ENCODE results near the gene MRPS18C. TPM values are rescaled to one million over a fixed set of nuclear protein-coding genes. Genes with fewer than 3 reads are reported as not detected.
"Not testable (repeated sequence)": the region's sequence is repeated elsewhere in the genome, so short reads cannot be mapped to it uniquely, and the experiment has no call there.

The MRPS18C gene
- total RNA-seq, 2 experiments from 2014 or later = 15.7 to 18.0 TPM

DNA sequence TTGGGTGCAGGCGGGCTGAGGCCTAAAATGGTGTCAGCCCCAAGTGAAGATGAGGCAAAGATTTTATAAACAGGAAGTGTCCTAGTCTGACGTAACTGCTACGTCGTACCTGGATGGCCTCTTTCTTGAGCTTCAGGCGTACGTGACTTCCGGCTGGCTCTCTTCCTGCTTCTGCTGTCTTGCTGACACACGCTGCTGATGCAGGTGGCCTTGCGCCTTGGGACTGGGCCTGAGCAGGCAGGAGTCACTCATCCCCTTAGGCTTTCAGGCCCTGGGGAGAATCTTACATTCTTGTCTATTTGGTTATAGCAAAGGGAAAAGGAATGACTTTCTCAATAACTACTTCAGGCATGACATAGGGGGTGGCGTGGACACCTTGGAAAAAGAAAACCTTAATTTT is 49.1 kb downstream of the MRPS18C start:
- Histone ChIP-seq H3K36me3 (ENCODE audit: insufficient read depth, low read length) (no peaks in the 10 kb centered on the region), H3K27me3 (ENCODE audit: control insufficient read depth in 1 of 2, insufficient read depth in 2 of 2, low read length in 2 of 2) (no peaks in the 10 kb centered on the region), H3K4me3 (ENCODE audit: low read length) (no peak overlapping the region), H3K9me3 (ENCODE audit: control insufficient read depth in 1 of 2, insufficient read depth in 1 of 2, low read length in 2 of 2) (no peaks in the 10 kb centered on the region), H3K4me1 (ENCODE audit: insufficient read depth, low read length) (peaks cover 17% of the 10 kb centered on the region), H3K27ac (ENCODE audit: low read depth in 1 of 2, low read length in 2 of 2) (no peak overlapping the region)
- TF ChIP-seq, protein P1, sequence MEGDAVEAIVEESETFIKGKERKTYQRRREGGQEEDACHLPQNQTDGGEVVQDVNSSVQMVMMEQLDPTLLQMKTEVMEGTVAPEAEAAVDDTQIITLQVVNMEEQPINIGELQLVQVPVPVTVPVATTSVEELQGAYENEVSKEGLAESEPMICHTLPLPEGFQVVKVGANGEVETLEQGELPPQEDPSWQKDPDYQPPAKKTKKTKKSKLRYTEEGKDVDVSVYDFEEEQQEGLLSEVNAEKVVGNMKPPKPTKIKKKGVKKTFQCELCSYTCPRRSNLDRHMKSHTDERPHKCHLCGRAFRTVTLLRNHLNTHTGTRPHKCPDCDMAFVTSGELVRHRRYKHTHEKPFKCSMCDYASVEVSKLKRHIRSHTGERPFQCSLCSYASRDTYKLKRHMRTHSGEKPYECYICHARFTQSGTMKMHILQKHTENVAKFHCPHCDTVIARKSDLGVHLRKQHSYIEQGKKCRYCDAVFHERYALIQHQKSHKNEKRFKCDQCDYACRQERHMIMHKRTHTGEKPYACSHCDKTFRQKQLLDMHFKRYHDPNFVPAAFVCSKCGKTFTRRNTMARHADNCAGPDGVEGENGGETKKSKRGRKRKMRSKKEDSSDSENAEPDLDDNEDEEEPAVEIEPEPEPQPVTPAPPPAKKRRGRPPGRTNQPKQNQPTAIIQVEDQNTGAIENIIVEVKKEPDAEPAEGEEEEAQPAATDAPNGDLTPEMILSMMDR (IDR thresholded peaks at IDR 0.05) = no peak
- CTCF ChIA-PET = no interaction called here
- H3K36me3 Mint-ChIP-seq (ENCODE audit: low read depth) = no peaks in the 10 kb centered on the region
- H3K4me1 Mint-ChIP-seq (ENCODE audit: low read depth) = peaks cover 22% of the 10 kb centered on the region
- peak in 3 of 14 experiments; percentile 8 to 37 (median 15) for DNase-seq
- peak; percentile 25 for ATAC-seq (ENCODE audit: poor library complexity)
- peak overlapping the region; percentile 74 for H3K27ac Mint-ChIP-seq
- no peaks in the 10 kb centered on the region for H3K27me3 Mint-ChIP-seq
- POLR2A ChIA-PET = interaction anchor here (1.6 kb wide), 1 partner anchor 49 kb away, joined by 5 read pairs; the partner anchor contains the start of genes HELQ and MRPS18C
- no peaks in the 10 kb centered on the region for H3K9me3 Mint-ChIP-seq
- intact Hi-C loops (cut with DNase I, micrococcal nuclease) = no loop called here
- no peak overlapping the region for H3K4me3 Mint-ChIP-seq

DNA sequence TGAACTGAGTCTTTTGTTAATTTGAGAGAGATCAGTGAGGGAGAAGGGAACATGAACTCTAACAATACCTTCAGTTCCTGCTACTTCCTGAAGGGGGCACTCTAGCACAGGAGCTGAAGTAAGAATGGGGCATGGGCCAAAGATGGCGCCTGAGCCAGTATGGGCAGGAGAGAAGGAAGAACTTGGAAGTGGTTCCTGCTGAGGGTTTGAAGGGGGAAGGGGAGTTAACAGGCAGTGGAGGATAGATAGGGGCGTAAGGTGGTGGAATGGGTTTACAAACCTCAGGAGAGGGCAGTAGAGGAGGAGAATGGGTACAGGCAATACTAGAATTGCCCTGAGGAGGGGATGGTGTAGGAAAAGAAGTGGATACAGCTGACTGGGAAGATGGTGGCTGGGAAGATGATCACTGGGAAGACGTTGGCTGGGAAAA is 53.3 kb downstream of the MRPS18C start:
- H3K27me3 ChIP-seq (ENCODE audit: control insufficient read depth in 1 of 2, insufficient read depth in 2 of 2, low read length in 2 of 2); H3K27me3 Mint-ChIP-seq; H3K9me3 Mint-ChIP-seq; H3K4me3 ChIP-seq (ENCODE audit: low read length); H3K36me3 ChIP-seq (ENCODE audit: insufficient read depth, low read length); H3K27ac Mint-ChIP-seq; ATAC-seq (ENCODE audit: poor library complexity); H3K27ac ChIP-seq (ENCODE audit: low read depth in 1 of 2, low read length in 2 of 2); H3K36me3 Mint-ChIP-seq (ENCODE audit: low read depth); H3K4me3 Mint-ChIP-seq; H3K9me3 ChIP-seq (ENCODE audit: control insufficient read depth in 1 of 2, insufficient read depth in 1 of 2, low read length in 2 of 2): not testable (repeated sequence)
- intact Hi-C loops (cut with DNase I, micrococcal nuclease) = loop anchor here (1.0 kb wide), 1 partner anchor 131 kb away; no protein-coding TSS in a partner anchor
- TF ChIP-seq, protein P1 (IDR thresholded peaks at IDR 0.05) = peak; percentile 49
- H3K4me1 ChIP-seq (ENCODE audit: insufficient read depth, low read length) = peaks cover 10% of the 10 kb centered on the region
- POLR2A ChIA-PET = interaction anchor here (1.8 kb wide), 1 partner anchor 26 kb away, joined by 5 read pairs; the partner anchor contains the start of gene GPAT3
- CTCF ChIA-PET = interaction anchor here (0.8 to 2.0 kb wide), 7 partner anchors 10 to 135 kb away, joined by 3 to 8 read pairs (median 3); no protein-coding TSS in a partner anchor
- peaks cover 12% of the 10 kb centered on the region for H3K4me1 Mint-ChIP-seq (ENCODE audit: low read depth)
- peak in 12 of 14 experiments; percentile 6 to 73 (median 40) for DNase-seq

- Histone ChIP-seq H3K27ac (ENCODE audit: low read depth in 1 of 2, low read length in 2 of 2) (no peak overlapping the region), H3K4me3 (ENCODE audit: low read length) (no peak overlapping the region), H3K4me1 (ENCODE audit: insufficient read depth, low read length) (no peaks in the 10 kb centered on the region), H3K9me3 (ENCODE audit: control insufficient read depth in 1 of 2, insufficient read depth in 1 of 2, low read length in 2 of 2) (no peaks in the 10 kb centered on the region), H3K36me3 (ENCODE audit: insufficient read depth, low read length) (no peaks in the 10 kb centered on the region), H3K27me3 (ENCODE audit: control insufficient read depth in 1 of 2, insufficient read depth in 2 of 2, low read length in 2 of 2) (no peaks in the 10 kb centered on the region)
- CTCF ChIA-PET = interaction anchor here (2.0 kb wide), 1 partner anchor 129 kb away, joined by 8 read pairs; no protein-coding TSS in a partner anchor
- POLR2A ChIA-PET = interaction anchor here (1.8 kb wide), 1 partner anchor 25 kb away, joined by 5 read pairs; the partner anchor contains the start of gene GPAT3
- TF ChIP-seq, protein P1 (IDR thresholded peaks at IDR 0.05) = no peak
- Mint-ChIP-seq H3K27ac (no peak overlapping the region), H3K36me3 (ENCODE audit: low read depth) (no peaks in the 10 kb centered on the region), H3K4me1 (ENCODE audit: low read depth) (no peaks in the 10 kb centered on the region), H3K4me3 (no peak overlapping the region), H3K27me3 (no peaks in the 10 kb centered on the region), H3K9me3 (no peaks in the 10 kb centered on the region)
- DNase-seq (no peak), ATAC-seq (ENCODE audit: poor library complexity) (no peak)
- intact Hi-C loops (cut with DNase I, micrococcal nuclease) = no loop called here
Measured at GRCh38 chr4:83510442-83510841, 54.6 kb downstream of the MRPS18C start.

Other genes starting within 250 kb of the MRPS18C start
- gene COQ2, start 171.3 kb upstream of the MRPS18C start, total RNA-seq = 10 to 100 TPM in 1 of 2 experiments, 1 to 10 TPM in 1; 9.2 to 10.1 TPM
- gene HPSE, start 121.2 kb upstream of the MRPS18C start, total RNA-seq = 1 to 10 TPM; 1.5 to 2.1 TPM
- 10 to 100 TPM; 21.5 to 24.1 TPM for gene HELQ, start 235 bp upstream of the MRPS18C start, total RNA-seq
- 10 to 100 TPM; 19.3 to 19.5 TPM for gene ABRAXAS1, start 29.0 kb downstream of the MRPS18C start, total RNA-seq
- 1 to 10 TPM; 2.9 to 4.6 TPM for gene GPAT3, start 80.0 kb downstream of the MRPS18C start, total RNA-seq

All from CD4-positive, alpha-beta T cell (primary cell).